GM23248 (cell line): ENCODE measurements around the gene ANKRD11. TPM values are rescaled to one million over a fixed set of nuclear protein-coding genes. Genes with fewer than 3 reads are reported as not detected.

Experiments used
- DNase-seq: peaks from one replicate; pipeline ENCODE4 v3.0.0-alpha.2; 2015
- H2AFZ ChIP-seq: fragments of 200-600 bp; sonication (generic); 2 replicates; pipeline ENCODE4 v1.6.1; 2016; ENCODE audit warnings: antibody characterized with exemption
- H3F3A ChIP-seq: fragments of 200-600 bp; sonication (generic); 2 replicates; pipeline ENCODE4 v1.6.1; 2016; ENCODE audit warnings: mild to moderate bottlenecking, antibody characterized with exemption, mixed run types; ENCODE audit not compliant: insufficient read depth
- H3K27ac ChIP-seq: fragments of 200-600 bp; sonication (generic); 2 replicates; pipeline ENCODE4 v1.5.1; 2016; ENCODE audit warnings: mild to moderate bottlenecking
- H3K27me3 ChIP-seq: fragments of 200-600 bp; sonication (generic); replicated peaks from 2 replicates; pipeline ENCODE4 v1.6.1; 2016; ENCODE audit warnings: mild to moderate bottlenecking; ENCODE audit not compliant: insufficient read depth
- H3K36me3 ChIP-seq: fragments of 200-600 bp; sonication (generic); 2 replicates; pipeline ENCODE4 v1.6.1; 2016; ENCODE audit warnings: low read depth, mild to moderate bottlenecking
- H3K4me1 ChIP-seq: fragments of 200-600 bp; sonication (generic); 2 replicates; pipeline ENCODE4 v1.6.1; 2016; ENCODE audit warnings: mild to moderate bottlenecking; ENCODE audit not compliant: insufficient read depth
- H3K4me2 ChIP-seq: fragments of 200-600 bp; sonication (generic); one replicate; pipeline ENCODE4 v1.6.1; 2016; ENCODE audit warnings: mild to moderate bottlenecking; ENCODE audit not compliant: unreplicated experiment
- H3K4me3 ChIP-seq: fragments of 200-600 bp; sonication (generic); 2 replicates; pipeline ENCODE4 v1.5.1; 2016; ENCODE audit warnings: mild to moderate bottlenecking
- H3K79me2 ChIP-seq: fragments of 200-600 bp; sonication (generic); 2 replicates; pipeline ENCODE4 v1.6.1; 2016; ENCODE audit warnings: mild to moderate bottlenecking; ENCODE audit not compliant: insufficient read depth
- H3K9ac ChIP-seq: fragments of 200-600 bp; sonication (generic); 2 replicates; pipeline ENCODE4 v1.6.1; 2016; ENCODE audit warnings: mild to moderate bottlenecking
- H3K9me2 ChIP-seq: fragments of 200-600 bp; sonication (generic); 2 replicates; pipeline ENCODE4 v1.6.1; 2016; ENCODE audit warnings: mixed run types, mild to moderate bottlenecking, moderate library complexity; ENCODE audit not compliant: insufficient read depth
- H3K9me3 ChIP-seq: fragments of 200-600 bp; sonication (generic); one replicate; pipeline ENCODE4 v1.6.1; 2017; ENCODE audit warnings: low read depth
- H4K20me1 ChIP-seq: fragments of 200-600 bp; sonication (generic); 2 replicates; pipeline ENCODE4 v1.6.0; 2016; ENCODE audit not compliant: insufficient read depth
- EZH2 ChIP-seq: fragments of 200-600 bp; sonication (generic); IDR thresholded peaks from 2 replicates; pipeline ENCODE4 v1.6.1; 2018; ENCODE audit warnings: antibody characterized with exemption, mild to moderate bottlenecking; ENCODE audit not compliant: insufficient read depth, poor library complexity, severe bottlenecking
- EZH2phosphoT487 ChIP-seq: fragments of 200-600 bp; sonication (generic); IDR thresholded peaks from 2 replicates; pipeline ENCODE4 v1.6.1; 2018; ENCODE audit warnings: antibody characterized with exemption, moderate library complexity, mild to moderate bottlenecking, low read depth; ENCODE audit not compliant: insufficient read depth
- WGBS, 2 experiments: methylation state at CpG; one replicate each; pipeline ENCODE4 v1.1.6; 2015 to 2017; ENCODE audit warnings: low lambda C conversion rate in 2 of 2, low coverage in 1 of 2; ENCODE audit errors: missing lambda C conversion rate in 2 of 2; 5-methylcytosine and 5-hydroxymethylcytosine counted together
- in situ Hi-C: fragments of 300-500 bp; cut with MboI; formaldehyde crosslinking; loops from 2 replicates; pipeline ENCODE4 v1.15.0; 2020
- polyA plus RNA-seq: library from polyadenylated mRNA; unstranded; fragments of >200 nt; fragmentation: Nextera tagmentation; extraction: Ambion mirVana; gene quantifications from 2 replicates; pipeline ENCODE4 v1.2.1, GENCODE V29; 2016
- total RNA-seq: library from RNA; depleted of rRNA; stranded (reverse); fragments of >200 nt; shearing (Covaris generic); gene quantifications from 2 replicates; pipeline ENCODE4 v1.2.3, GENCODE V29; 2014

The ANKRD11 gene
- total and polyA plus RNA-seq, 2 experiments from 2014 or later, result 39.3 to 84.7 TPM

DNA sequence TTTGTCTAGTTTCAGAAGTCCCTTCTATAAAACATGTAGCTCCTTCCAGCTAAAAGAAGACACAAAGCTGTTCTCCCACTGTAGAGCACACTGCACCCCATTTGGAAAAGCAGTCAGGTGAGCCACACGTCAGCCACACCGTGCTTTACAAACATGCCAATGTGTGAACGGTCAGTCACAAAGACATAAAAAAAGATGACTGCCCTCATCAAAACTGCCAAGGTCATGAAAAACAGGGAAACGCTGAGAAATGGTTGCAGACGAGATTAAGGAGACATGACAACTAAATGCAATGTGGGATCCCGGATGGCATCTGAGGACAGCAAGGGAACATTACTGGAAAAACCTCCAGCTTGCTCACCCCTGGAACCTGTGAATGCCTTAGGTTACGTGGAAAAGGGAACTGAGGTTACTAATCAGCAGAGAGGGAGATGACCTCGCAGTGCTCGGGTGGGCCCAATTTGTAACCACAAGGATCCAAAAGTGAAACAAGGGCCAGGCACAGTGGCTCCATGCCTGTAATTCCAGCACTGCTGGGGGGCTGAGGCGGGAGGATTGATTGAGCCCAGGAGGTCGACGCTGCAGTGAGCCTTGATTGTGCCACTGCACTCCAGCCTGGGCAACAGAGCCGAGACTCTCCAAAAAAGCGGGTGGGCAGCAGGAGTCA is 8.1 kb downstream of the ANKRD11 start:
- no peaks in the 10 kb centered on the region for H3K9me2 ChIP-seq
- TF ChIP-seq EZH2phosphoT487, result no peak
- TF ChIP-seq EZH2, result no peak
- H3K27me3 ChIP-seq, result no peaks in the 10 kb centered on the region
- DNase-seq, result no peak
- peak overlapping the region; percentile 5; the same call in 1 of the 2 replicates for H3K9ac ChIP-seq
- H3K4me3 ChIP-seq, result no peak overlapping the region
- peaks cover 23% of the 10 kb centered on the region; the same call in 1 of the 2 replicates for H3F3A ChIP-seq
- 47 to 49% methylated on average over 14 of the region's 14 CpGs for WGBS, 2 experiments
- in situ Hi-C loops, result no loop called here
- H2AFZ ChIP-seq, result no peak overlapping the region
- H3K4me2 ChIP-seq, result peak overlapping the region; percentile 12
- no peaks in the 10 kb centered on the region for H3K9me3 ChIP-seq
- H4K20me1 ChIP-seq, result peaks cover 79% of the 10 kb centered on the region
- H3K27ac ChIP-seq, result peak overlapping the region; percentile 32; the same call in 1 of the 2 replicates
- peaks cover 100% of the 10 kb centered on the region for H3K79me2 ChIP-seq
- peaks cover 56% of the 10 kb centered on the region for H3K4me1 ChIP-seq
- H3K36me3 ChIP-seq, result no peaks in the 10 kb centered on the region

DNA sequence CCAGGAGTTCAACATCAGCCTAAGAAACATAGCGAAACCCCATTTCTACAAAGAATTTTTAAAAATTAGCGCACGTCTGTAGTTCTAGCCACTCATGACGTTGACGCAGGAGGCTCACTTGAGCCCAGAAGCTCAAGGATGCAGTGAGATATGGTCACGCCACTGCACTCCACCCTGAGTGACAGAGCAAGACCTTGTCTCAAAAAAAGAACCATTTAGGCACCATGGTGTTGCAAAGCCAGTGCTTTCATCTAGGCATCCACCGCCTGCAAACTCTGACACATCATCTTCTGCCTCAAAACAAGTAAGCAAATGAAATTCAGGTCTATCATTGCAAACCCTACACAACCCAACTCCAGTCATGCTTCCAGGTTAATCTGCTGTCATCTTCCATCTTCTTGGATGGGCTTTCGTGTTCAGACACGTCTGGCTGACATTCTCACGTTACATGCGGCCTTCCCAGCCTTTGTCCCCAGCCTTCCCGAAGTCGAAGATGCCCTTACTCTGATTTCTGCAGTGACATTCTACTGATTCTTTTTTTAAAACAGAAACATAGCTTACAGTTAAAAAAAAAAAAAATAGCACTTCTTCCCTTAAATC is 8.9 kb downstream of the ANKRD11 start:
- peaks cover 20% of the 10 kb centered on the region; the same call in 1 of the 2 replicates for H3F3A ChIP-seq
- no peaks in the 10 kb centered on the region for H3K9me2 ChIP-seq
- H3K9ac ChIP-seq, result no peak overlapping the region
- no peak overlapping the region for H3K4me3 ChIP-seq
- peaks cover 83% of the 10 kb centered on the region for H4K20me1 ChIP-seq
- peaks cover 60% of the 10 kb centered on the region for H3K4me1 ChIP-seq
- TF ChIP-seq EZH2 (no peak), EZH2phosphoT487 (no peak)
- in situ Hi-C loops, result no loop called here
- H3K36me3 ChIP-seq, result no peaks in the 10 kb centered on the region
- H2AFZ ChIP-seq, result no peak overlapping the region
- H3K27me3 ChIP-seq, result no peaks in the 10 kb centered on the region
- H3K4me2 ChIP-seq, result no peak overlapping the region
- H3K79me2 ChIP-seq, result peaks cover 100% of the 10 kb centered on the region
- DNase-seq, result no peak
- no peak overlapping the region for H3K27ac ChIP-seq
- WGBS, 2 experiments, result 79 to 82% methylated on average over 13 of the region's 13 CpGs
- H3K9me3 ChIP-seq, result no peaks in the 10 kb centered on the region

DNA sequence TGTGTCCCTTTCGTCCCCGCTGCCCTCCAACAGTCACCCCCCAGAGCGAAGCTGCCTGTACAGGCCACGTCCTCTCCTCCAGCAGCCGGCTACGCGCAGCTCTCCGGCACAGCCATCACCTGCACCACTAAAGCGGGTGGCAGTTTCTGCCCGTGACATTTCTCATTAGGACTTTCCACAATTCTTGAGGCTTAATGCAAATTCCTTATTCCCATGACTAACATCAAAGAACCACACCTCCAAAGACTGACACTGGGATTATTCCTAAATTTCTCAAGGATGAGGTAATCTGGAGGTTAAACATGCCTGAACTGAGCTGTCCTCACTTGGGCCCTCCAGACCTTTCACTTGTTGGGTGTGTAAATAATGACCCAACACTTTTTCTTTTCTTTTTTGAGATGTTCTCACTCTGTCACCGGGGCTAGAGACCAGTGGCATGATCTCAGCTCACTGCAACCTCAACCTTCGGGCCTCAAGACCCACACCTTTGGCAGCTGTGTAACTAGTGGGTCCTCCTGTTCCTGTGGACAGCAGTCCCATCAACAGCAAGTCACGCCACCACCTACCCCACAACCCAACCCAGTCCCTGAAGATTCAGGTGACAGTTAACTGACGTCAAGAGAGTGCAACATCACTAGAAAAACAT is 11.7 kb downstream of the ANKRD11 start:
- Histone ChIP-seq H3F3A (0 out of 2 replicates have a peak, but pooled peaks cover 8% of the 10 kb centered on the region), H3K9me3 (no peaks in the 10 kb centered on the region), H3K27me3 (no peaks in the 10 kb centered on the region), H4K20me1 (peaks cover 84% of the 10 kb centered on the region), H3K79me2 (peaks cover 100% of the 10 kb centered on the region), H3K27ac (peak overlapping the region; percentile 43), H3K9ac (peak overlapping the region; percentile 20; the same call in 1 of the 2 replicates), H3K4me3 (peak overlapping the region; percentile 12; the same call in 1 of the 2 replicates), H2AFZ (no peak overlapping the region), H3K4me1 (peaks cover 54% of the 10 kb centered on the region), H3K9me2 (no peaks in the 10 kb centered on the region), H3K4me2 (peak overlapping the region; percentile 17), H3K36me3 (no peaks in the 10 kb centered on the region)
- in situ Hi-C loops, result no loop called here
- DNase-seq, result peak; percentile 77
- TF ChIP-seq EZH2 (no peak), EZH2phosphoT487 (0 out of 2 replicates have a peak, but pooled peaks have one; percentile 27)
- WGBS, 2 experiments, result 82 to 85% methylated on average over 14 of the region's 14 CpGs

DNA sequence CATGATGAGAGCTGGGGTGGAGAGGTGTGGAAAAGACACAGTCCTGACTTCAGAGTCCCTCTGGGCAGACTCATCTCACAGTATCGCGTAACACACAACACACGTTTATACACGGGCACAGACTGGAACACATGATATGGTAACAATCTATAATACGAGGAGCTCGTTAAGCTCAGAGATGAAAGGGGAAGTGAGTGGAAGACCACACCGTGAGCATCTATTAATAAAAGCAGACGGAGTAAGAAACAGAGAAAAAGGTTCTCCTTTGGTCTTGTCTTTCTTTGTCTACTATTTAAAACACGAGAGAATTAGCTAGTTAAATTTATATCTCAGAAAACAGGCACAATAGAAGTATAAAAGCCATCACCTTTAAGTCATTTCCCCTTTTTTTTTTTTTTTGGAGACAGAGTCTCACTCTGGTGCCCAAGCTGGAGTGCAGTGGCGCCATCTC is 13.5 kb downstream of the ANKRD11 start:
- in situ Hi-C loops, result no loop called here
- no peaks in the 10 kb centered on the region for H3K27me3 ChIP-seq
- peaks cover 55% of the 10 kb centered on the region for H3K4me1 ChIP-seq
- no peaks in the 10 kb centered on the region for H3K9me2 ChIP-seq
- TF ChIP-seq EZH2phosphoT487, result no peak
- TF ChIP-seq EZH2, result no peak
- no peaks in the 10 kb centered on the region for H3K36me3 ChIP-seq
- DNase-seq, result no peak
- no peak overlapping the region for H2AFZ ChIP-seq
- peaks cover 15% of the 10 kb centered on the region; the same call in 1 of the 2 replicates for H3F3A ChIP-seq
- H3K4me2 ChIP-seq, result no peak overlapping the region
- 86 to 89% methylated on average over 10 of the region's 10 CpGs for WGBS, 2 experiments
- peaks cover 100% of the 10 kb centered on the region for H3K79me2 ChIP-seq
- no peak overlapping the region for H3K27ac ChIP-seq
- H3K9me3 ChIP-seq, result no peaks in the 10 kb centered on the region
- H4K20me1 ChIP-seq, result peaks cover 85% of the 10 kb centered on the region
- no peak overlapping the region for H3K9ac ChIP-seq
- H3K4me3 ChIP-seq, result no peak overlapping the region
